HG03439 (cell line): ENCODE results near the gene PIGV.
"Not testable (repeated sequence)": the region's sequence is repeated elsewhere in the genome, so short reads cannot be mapped to it uniquely, and the experiment has no call there.

Experiments used
- ATAC-seq: cut with Tn5 transposase; IDR thresholded peaks from one replicate; pipeline ENCODE4 v1.9.1; 2021; ENCODE audit warnings: mild to moderate bottlenecking, moderate library complexity; ENCODE audit not compliant: unreplicated experiment

Gene PIGV

DNA sequence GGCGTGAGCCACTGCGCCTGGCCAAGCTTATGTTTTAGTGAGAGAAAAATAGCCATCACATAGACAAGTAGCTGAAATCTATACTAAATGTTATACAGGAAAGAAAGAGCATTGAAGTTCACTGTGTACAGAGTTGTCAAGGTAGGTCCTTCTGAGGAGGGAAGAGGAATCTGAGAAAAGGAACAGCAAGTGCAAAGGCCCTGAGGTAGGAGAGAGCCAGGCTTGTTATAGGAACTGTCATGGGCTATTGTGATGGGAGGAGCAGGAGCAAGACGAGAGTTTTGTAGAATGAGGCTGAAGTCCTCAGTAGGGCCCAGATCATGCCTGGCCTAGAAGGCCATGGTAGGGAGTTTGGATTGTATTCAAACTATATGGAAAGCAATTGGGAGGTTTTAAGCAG, 43.3 kb downstream of the PIGV start:
- no peak for ATAC-seq

DNA sequence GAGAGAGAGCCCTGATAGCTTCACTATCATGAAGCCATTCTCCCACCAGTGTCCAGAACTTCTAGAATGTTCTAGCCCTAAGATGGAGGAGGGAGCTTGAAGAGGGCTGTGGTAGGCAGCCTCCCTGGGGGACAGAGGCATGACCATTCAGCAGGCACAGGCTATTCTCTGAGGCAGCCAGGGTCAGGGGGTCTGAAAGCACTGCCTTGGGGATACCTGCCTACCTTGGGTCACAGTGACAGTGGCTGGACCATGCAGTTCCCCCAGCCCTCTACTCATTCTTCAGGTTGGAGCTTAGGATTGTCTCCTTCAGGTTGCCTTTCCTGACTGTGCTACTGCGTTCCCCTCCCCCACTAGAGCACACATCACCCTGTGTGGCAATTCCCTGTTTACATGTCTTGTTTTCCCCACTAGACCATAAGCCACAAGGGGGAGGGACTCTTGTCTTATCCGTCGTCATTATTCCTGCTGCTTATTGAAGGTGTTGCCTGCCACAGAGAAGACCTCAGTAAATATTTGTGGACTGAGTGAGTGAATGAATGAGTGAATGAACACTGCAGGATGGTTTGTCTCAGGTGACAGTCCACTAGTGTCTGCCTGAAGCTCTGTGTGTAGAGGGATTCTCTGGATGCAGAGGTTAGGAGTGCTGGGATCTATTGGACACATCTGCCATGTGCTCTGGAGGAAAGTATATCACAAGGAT, 43.9 kb downstream of the PIGV start:
- ATAC-seq: no peak

DNA sequence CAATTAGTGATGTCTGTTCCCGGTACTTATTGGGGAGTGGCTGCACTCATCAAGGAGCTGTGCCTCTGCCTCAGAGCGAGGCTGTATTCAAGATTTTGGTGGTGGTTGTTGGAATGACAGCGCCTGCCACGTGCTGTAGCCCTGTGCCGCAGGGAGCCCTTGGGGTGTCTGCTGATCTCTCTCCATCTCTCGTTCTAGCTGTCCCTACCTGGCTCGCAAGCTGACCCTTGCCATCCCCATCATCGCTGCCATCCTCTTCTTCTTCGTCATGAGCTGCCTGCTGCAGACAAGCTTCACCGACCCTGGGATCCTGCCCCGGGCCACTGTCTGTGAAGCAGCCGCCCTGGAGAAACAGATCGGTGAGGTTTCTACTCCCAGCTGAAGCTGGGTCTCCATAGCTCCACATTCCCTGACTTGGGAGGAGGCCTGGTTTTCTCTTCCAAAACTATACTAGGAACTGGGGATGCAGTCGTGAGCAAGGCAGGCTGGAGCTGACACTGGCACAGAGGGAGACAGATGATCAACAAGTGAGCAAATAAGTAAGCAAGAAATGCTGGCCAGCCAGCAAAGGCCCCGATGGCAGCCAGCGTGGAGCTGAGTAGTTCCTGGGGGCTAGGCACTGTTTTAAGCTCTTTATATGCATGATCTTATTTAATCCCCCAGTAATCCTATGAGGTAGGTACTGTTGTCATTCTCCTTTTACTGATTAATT, 44.7 kb downstream of the PIGV start:
- no peak for ATAC-seq

DNA sequence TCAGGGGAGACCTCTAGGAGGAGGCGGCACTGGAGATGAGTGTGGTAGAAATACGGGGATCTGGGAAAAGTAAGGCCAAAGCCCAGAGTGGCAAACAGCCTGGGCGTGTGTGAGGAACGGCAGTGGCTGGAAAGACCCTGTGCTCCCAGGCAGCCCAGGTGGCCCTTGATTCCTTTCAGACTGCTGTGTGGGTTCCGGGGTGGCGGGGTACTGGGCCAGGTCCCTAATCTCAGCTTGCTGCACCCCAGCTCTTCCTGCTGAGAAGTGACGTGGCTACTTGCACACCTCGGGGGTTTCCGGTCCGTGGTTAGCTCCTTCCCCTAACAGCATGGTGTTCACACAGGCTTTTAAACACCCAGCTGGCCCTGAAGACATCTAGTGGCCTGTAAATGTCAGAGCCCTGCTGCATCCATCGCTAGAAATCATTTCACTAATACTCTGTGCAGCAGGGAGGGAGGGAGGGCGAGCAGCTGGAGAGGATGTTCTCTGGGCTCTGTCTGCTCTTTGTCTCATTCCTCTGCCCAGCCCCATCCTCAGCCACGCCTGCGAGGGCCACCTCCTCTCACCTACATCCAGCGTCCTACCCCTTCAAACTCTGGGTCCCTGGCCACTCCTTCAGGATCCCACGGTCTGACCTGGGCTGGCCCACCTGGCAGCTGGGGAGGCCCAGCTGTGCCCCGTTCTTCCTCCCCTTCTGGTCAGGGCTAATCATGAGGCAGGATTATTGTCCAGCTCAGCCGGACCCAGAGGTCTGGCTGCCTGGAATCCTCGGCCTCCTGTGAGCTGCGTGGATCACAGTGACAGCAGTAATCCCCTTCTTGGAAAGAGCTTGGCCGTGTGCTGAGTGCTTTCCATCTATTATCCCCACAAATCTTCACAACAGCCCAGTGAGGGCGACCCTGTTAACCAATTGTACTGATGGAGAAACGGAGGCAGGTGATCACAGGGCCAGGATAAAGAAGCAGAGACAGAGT, 46.0 kb downstream of the PIGV start:
- peak; percentile 70 for ATAC-seq

DNA sequence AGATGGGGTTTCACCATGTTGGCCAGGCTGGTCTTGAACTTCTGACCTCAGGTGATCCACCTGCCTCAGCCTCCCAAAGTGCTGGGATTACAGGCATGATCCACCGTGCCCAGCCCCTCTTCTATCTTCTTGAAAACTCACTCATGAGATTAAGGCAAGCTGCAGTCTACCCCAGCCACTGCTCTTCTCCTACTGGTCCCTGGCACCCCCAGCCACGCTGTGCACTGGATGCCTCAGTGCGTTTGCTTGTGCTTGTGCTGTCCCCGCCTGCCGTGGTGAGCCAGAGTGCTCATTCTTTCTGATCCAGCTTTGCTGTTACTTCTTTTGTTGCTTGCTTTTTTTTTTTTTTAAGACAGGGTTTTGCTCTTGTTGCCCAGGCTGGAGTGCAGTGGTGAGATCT, 49.9 kb downstream of the PIGV start:
- ATAC-seq: not testable (repeated sequence)

DNA sequence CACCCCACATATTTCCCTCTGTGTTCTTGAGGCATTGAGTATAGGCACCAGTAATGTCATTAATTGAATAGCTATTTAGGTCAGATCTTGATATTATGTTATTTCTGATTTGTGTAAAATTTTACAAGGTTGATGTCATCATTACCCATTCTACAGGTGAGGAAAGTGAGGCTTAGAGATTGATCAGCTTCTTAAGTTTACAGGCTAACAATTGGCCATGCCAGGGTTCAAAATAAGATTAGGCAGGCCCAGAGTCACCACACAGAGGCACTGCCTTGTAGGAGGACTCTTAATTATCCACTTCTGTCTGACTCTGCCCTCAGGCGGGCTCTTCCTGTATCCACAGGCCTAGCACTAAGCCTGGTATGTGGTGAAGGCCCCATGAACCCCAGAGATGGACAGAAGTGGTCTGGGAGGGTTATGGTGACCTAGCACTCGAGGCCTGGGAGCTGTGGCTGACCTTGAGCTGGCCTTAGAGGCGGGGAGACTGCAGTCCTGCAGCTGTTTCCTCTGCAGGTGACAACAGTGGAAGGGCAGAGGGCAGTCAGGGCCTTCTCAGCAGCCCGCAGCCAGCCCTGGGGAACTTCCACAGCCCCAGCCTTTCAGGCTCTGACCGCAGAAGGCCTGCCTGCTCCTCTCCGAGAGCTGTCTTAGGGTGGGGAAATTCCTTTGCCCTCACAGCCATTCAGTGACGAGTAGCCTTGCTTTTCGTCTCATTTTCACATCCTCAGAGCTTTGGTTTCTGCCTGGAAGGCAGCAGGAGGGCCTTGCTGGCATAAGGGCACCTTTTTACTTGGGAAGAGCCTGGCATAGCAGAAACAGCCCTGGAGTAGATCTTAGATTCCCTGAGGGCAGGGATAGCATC, 51.0 kb downstream of the PIGV start:
- peak; percentile 90 for ATAC-seq

DNA sequence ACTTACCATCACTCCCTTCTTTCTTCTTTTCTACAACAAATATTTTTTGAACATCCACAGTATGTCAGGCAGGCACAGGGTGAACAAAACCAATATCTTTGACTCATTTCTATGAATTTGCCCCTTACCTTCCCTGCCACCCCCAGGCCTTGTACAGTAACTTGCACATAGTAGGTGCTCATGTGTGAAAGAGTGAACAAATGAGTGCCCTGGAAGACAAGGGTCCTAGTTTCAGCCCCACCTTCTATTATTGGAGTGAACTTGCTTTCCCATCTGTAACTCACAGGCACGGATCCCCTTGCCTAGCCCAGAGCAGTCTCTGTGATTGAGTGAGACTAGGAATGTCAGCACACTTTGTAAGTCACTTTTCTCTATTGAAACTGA, 51.6 kb downstream of the PIGV start:
- peak; percentile 18 for ATAC-seq

DNA sequence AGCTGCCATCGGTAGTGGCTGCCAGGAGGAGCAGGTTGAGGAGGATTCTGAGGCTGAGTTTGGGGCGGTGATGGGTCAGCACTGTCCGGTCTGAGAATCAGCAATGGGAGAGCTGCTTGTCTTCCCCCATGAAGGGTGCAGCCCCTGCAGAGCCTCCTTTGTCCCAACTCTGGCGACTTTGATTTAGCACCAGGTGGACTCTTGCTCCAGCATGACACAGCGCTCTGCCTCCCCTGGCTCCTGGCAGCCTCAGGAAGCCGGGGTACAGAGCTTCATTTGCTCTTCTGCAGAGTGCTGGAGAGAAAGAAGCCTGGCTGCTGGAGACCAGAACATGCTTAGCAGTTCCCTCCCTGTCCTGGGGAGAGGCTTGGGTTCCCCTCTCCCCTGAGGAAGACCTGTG, 52.0 kb downstream of the PIGV start:
- no peak for ATAC-seq

DNA sequence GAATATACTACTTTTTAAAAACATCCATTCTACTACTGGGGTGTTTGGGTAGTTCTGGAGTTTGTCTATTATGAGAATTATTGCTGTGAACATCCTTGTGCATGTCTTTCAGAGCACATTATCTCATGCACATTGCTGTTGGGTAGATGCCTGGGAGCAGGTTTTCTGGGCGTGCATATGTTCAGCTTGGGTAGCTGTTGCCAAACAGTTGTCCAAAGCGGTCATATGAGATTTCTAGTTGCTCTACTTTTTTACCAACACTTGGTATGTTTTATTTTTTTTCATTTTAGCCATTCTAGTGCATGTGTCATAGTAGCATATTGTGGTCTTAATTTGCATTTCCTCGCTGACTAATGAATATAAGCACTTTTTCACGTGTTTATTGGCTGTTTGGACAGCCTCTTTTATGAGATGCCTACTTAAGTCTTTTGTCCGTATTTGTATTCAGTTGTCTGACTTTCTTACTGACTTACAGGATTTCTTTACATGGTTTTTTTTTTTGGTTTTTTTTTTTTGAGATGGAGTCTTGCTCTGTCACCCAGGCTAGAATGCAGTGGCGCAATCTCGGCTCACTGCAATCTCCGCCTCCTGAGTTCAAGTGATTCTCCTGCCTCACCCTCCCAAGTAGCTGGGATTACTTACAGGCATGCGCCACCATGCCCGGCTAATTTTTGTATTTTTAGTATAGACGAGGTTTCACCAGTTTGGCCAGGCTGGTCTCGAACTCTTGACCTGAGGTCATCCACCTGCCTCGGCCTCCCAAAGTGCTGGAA, 56.9 kb downstream of the PIGV start:
- ATAC-seq: no peak

DNA sequence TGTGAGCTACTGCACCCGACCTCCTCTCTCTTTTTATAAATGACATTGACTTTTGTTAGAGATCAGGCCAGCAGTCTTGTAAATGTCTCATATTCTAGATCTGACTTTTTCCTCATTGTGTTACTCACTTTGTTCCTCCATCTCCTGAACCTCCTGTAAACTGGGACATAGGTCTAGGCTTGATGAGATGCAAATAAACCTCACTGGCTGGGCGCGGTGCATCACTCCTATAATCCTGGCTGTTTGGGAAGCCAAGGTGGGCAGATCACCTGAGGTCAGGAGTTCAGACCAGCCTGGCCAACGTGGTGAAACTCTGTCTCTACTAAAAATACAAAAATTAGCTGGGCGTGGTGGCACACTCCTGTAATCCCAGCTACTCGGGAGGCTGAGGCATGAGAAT, 60.1 kb downstream of the PIGV start:
- not testable (repeated sequence) for ATAC-seq
